GM20000 (cell line): ENCODE results near the gene FAM13A.

Experiments
- DNase-seq: peaks from one replicate; pipeline ENCODE4 v3.0.0; 2012; ENCODE audit warnings: low spot score
- CTCF ChIP-seq: IDR thresholded peaks from 2 replicates; pipeline ENCODE4 v1.5.1; 2012; ENCODE audit warnings: mild to moderate bottlenecking, control low read depth; ENCODE audit errors: extremely low read depth, missing control alignments

The FAM13A gene

GRCh38 chr4:88755454-88755853 lies 301.5 kb downstream of the FAM13A start:
- TF ChIP-seq CTCF = no peak
- no peak for DNase-seq

- no peak for DNase-seq
- no peak for TF ChIP-seq CTCF
Measured at GRCh38 chr4:88754796-88755195, 302.2 kb downstream of the FAM13A start.

- TF ChIP-seq CTCF = no peak
- no peak for DNase-seq
Measured at GRCh38 chr4:88753658-88754571, 303.1 kb downstream of the FAM13A start.

- no peak for TF ChIP-seq CTCF
Measured at GRCh38 chr4:88752754-88753153, 304.2 kb downstream of the FAM13A start.

GRCh38 chr4:88752076-88752463 lies 304.9 kb downstream of the FAM13A start:
- no peak for TF ChIP-seq CTCF
- DNase-seq = no peak

More at GRCh38 chr4:88752754-88753153, 304.2 kb downstream of the FAM13A start:
- DNase-seq = no peak

- no peak for TF ChIP-seq CTCF
Measured at GRCh38 chr4:88751258-88752075, 305.5 kb downstream of the FAM13A start.

GRCh38 chr4:88750369-88750768 lies 306.6 kb downstream of the FAM13A start:
- TF ChIP-seq CTCF = no peak
- DNase-seq = no peak

More at GRCh38 chr4:88751258-88752075, 305.5 kb downstream of the FAM13A start:
- DNase-seq = no peak
